Mesenchymal stem cell (in vitro differentiated cells and primary cell): ENCODE measurements around the gene MCAM.
A peak's percentile ranks its signal among the peaks of the same experiment; 100 is the strongest.

Experiments
- DNase-seq: peaks from one replicate; pipeline ENCODE4 v3.0.0-alpha.2; 2013
- H2AFZ ChIP-seq: one replicate; pipeline ENCODE4 v1.6.1; 2013; ENCODE audit warnings: low read depth, mild to moderate bottlenecking, control low read depth, inconsistent platforms, low read length, moderate library complexity
- H2AK5ac ChIP-seq: 2 replicates; pipeline ENCODE4 v1.6.1; 2013; ENCODE audit warnings: low read length, moderate library complexity, mild to moderate bottlenecking, inconsistent platforms; ENCODE audit not compliant: severe bottlenecking
- H2BK120ac ChIP-seq: one replicate; pipeline ENCODE4 v1.6.1; 2013; ENCODE audit warnings: low read depth, mild to moderate bottlenecking, inconsistent platforms, low read length, moderate library complexity
- H2BK12ac ChIP-seq, 2 experiments: one replicate each; pipeline ENCODE4 v1.6.1; 2013; ENCODE audit warnings: inconsistent platforms in 2 of 2, low read length in 2 of 2, mild to moderate bottlenecking in 2 of 2, moderate library complexity in 2 of 2, control low read depth in 1 of 2
- H2BK15ac ChIP-seq: one replicate; pipeline ENCODE4 v1.6.1; 2013; ENCODE audit warnings: mild to moderate bottlenecking, low read depth, inconsistent platforms; ENCODE audit not compliant: poor library complexity, severe bottlenecking
- H2BK5ac ChIP-seq: 2 replicates; pipeline ENCODE4 v1.6.1; 2013; ENCODE audit warnings: low read depth, mild to moderate bottlenecking, low read length, control low read depth, inconsistent platforms; ENCODE audit not compliant: poor library complexity, severe bottlenecking
- H3K14ac ChIP-seq, 2 experiments: one replicate each; pipeline ENCODE4 v1.6.1; 2013; ENCODE audit warnings: inconsistent platforms in 2 of 2, low read length in 2 of 2, control low read depth in 1 of 2, mild to moderate bottlenecking in 1 of 2, moderate library complexity in 1 of 2
- H3K18ac ChIP-seq, 2 experiments: one replicate each; pipeline ENCODE4 v1.6.1; 2013; ENCODE audit warnings: inconsistent platforms in 2 of 2, low read length in 2 of 2, control low read depth in 1 of 2, low read depth in 1 of 2, mild to moderate bottlenecking in 1 of 2
- H3K23ac ChIP-seq, 2 experiments: one replicate each; pipeline ENCODE4 v1.6.1; 2013; ENCODE audit warnings: inconsistent platforms in 2 of 2, low read length in 2 of 2, mild to moderate bottlenecking in 2 of 2, moderate library complexity in 2 of 2, control low read depth in 1 of 2
- H3K27ac ChIP-seq: 2 replicates; pipeline ENCODE4 v1.5.1; 2013; ENCODE audit warnings: mild to moderate bottlenecking, moderate library complexity, low read length, control low read depth, inconsistent platforms; ENCODE audit not compliant: poor library complexity, severe bottlenecking
- H3K27me3 ChIP-seq, 2 experiments: 2 replicates each; pipeline versions ENCODE4 v1.6.1 to v1.7.0; 2013; ENCODE audit warnings: low read length in 2 of 2, mild to moderate bottlenecking in 2 of 2, moderate library complexity in 2 of 2, control low read depth in 1 of 2, inconsistent platforms in 1 of 2; ENCODE audit not compliant: control insufficient read depth in 1 of 2, insufficient read depth in 1 of 2
- H3K36me3 ChIP-seq, 2 experiments: 2 replicates each; pipeline versions ENCODE4 v1.6.1 to v1.7.0; 2013; ENCODE audit warnings: low read length in 2 of 2, control low read depth in 1 of 2, inconsistent platforms in 1 of 2, low read depth in 1 of 2, mild to moderate bottlenecking in 1 of 2; ENCODE audit not compliant: insufficient read depth in 2 of 2, control insufficient read depth in 1 of 2
- H3K4ac ChIP-seq, 2 experiments: one replicate each; pipeline ENCODE4 v1.6.1; 2013; ENCODE audit warnings: inconsistent platforms in 2 of 2, low read length in 2 of 2, mild to moderate bottlenecking in 2 of 2, moderate library complexity in 2 of 2, control low read depth in 1 of 2, low read depth in 1 of 2
- H3K4me1 ChIP-seq: 2 replicates; pipeline ENCODE4 v1.6.1; 2013; ENCODE audit warnings: low read depth, low read length, control low read depth; ENCODE audit not compliant: control insufficient read depth, insufficient read depth
- H3K4me2 ChIP-seq: 2 replicates; pipeline ENCODE4 v1.6.1; 2013; ENCODE audit warnings: low read length, mild to moderate bottlenecking, inconsistent platforms; ENCODE audit not compliant: poor library complexity, severe bottlenecking
- H3K4me3 ChIP-seq, 2 experiments: 2 replicates each; pipeline versions ENCODE4 v1.5.1 to v1.7.0; 2013; ENCODE audit warnings: low read length in 2 of 2, mild to moderate bottlenecking in 2 of 2, control low read depth in 1 of 2, low read depth in 1 of 2; ENCODE audit not compliant: insufficient read depth in 1 of 2
- H3K79me1 ChIP-seq: replicated peaks from 2 replicates; pipeline ENCODE4 v1.6.1; 2013; ENCODE audit warnings: mild to moderate bottlenecking, control low read depth, low read length, inconsistent platforms; ENCODE audit not compliant: poor library complexity, severe bottlenecking
- H3K9ac ChIP-seq: 2 replicates; pipeline ENCODE4 v1.7.0; 2013; ENCODE audit warnings: mild to moderate bottlenecking, low read length, moderate library complexity
- H3K9me3 ChIP-seq: 2 replicates; pipeline ENCODE4 v1.7.0; 2013; ENCODE audit warnings: mild to moderate bottlenecking, low read length; ENCODE audit not compliant: control insufficient read depth
- H4K8ac ChIP-seq: one replicate; pipeline ENCODE4 v1.6.1; 2013; ENCODE audit warnings: inconsistent platforms, mild to moderate bottlenecking, low read length, moderate library complexity
- H4K91ac ChIP-seq: one replicate; pipeline ENCODE4 v1.6.1; 2013; ENCODE audit warnings: mild to moderate bottlenecking, low read length, inconsistent platforms
- WGBS: methylation state at CpG from one replicate; pipeline ENCODE4 v1.1.7; 2013; ENCODE audit warnings: mixed read lengths; 5-methylcytosine and 5-hydroxymethylcytosine counted together

Gene MCAM

GRCh38 chr11:119318240-119319135, 1.6 kb upstream of the MCAM start:
- Histone ChIP-seq H2BK12ac (peak overlapping the region in 1 of 2 experiments; percentile 85), H2BK120ac (no peak overlapping the region)

GRCh38 chr11:119317592-119318239, 786 bp upstream of the MCAM start:
- Histone ChIP-seq H2AK5ac (no peak overlapping the region), H3K14ac (no peak overlapping the region), H3K4me3 (no peak overlapping the region), H3K36me3 (peaks cover 0 to 15% of the 10 kb centered on the region in 2 experiments), H3K4me2 (no peak overlapping the region), H2BK15ac (no peak overlapping the region), H3K4ac (peak overlapping the region in 1 of 2 experiments; percentile 47), H4K8ac (no peak overlapping the region), H4K91ac (no peak overlapping the region), H3K23ac (no peak overlapping the region), H3K27me3 (peaks cover 0 to 43% of the 10 kb centered on the region in 2 experiments), H3K9me3 (no peaks in the 10 kb centered on the region), H3K9ac (no peak overlapping the region), H2BK5ac (no peak overlapping the region), H3K27ac (no peak overlapping the region), H2AFZ (no peak overlapping the region), H3K18ac (peak overlapping the region in 1 of 2 experiments; percentile 54), H3K4me1 (peaks cover 51% of the 10 kb centered on the region), H3K79me1 (peaks cover 16% of the 10 kb centered on the region), H2BK120ac (no peak overlapping the region), H2BK12ac (peak overlapping the region in 1 of 2 experiments; percentile 51)
- WGBS: 41% methylated on average over 11 of the region's 14 CpGs
- DNase-seq: no peak

More at GRCh38 chr11:119318240-119319135, 1.6 kb upstream of the MCAM start:
- Histone ChIP-seq H3K18ac (peak overlapping the region; percentile 59 to 81), H2AFZ (no peak overlapping the region), H3K4me3 (no peak overlapping the region), H2AK5ac (peak overlapping the region; percentile 31), H3K4ac (peak overlapping the region in 1 of 2 experiments; percentile 5), H3K23ac (no peak overlapping the region), H3K4me2 (peak overlapping the region; percentile 12), H4K8ac (peak overlapping the region; percentile 81), H2BK15ac (no peak overlapping the region), H3K9ac (no peak overlapping the region), H3K36me3 (peaks cover 0 to 12% of the 10 kb centered on the region in 2 experiments), H3K4me1 (peaks cover 54% of the 10 kb centered on the region), H2BK5ac (no peak overlapping the region), H4K91ac (peak overlapping the region; percentile 83), H3K27ac (peak overlapping the region; percentile 31), H3K27me3 (peaks cover 0 to 40% of the 10 kb centered on the region in 2 experiments), H3K9me3 (no peaks in the 10 kb centered on the region), H3K14ac (peak overlapping the region in 1 of 2 experiments; percentile 20), H3K79me1 (peaks cover 16% of the 10 kb centered on the region)
- WGBS: 36% methylated on average over 16 of the region's 22 CpGs
- DNase-seq: peak; percentile 91

GRCh38 chr11:119316016-119316728, 758 bp downstream of the MCAM start:
- 2% methylated on average over 46 of the region's 46 CpGs for WGBS
- H3K4me3 ChIP-seq: peak overlapping the region; percentile 49 to 77
- H2BK15ac ChIP-seq: no peak overlapping the region
- peak overlapping the region; percentile 30 to 38 for H3K18ac ChIP-seq
- peaks cover 46% of the 10 kb centered on the region for H3K4me1 ChIP-seq
- H3K9ac ChIP-seq: no peak overlapping the region
- peaks cover 17% of the 10 kb centered on the region for H3K79me1 ChIP-seq
- H3K23ac ChIP-seq: peak overlapping the region in 1 of 2 experiments; percentile 79
- no peak overlapping the region for H3K4ac ChIP-seq
- H3K4me2 ChIP-seq: peak overlapping the region; percentile 55
- H2BK5ac ChIP-seq: no peak overlapping the region
- peak overlapping the region; percentile 23 for H2AK5ac ChIP-seq
- H4K8ac ChIP-seq: peak overlapping the region; percentile 12
- H3K9me3 ChIP-seq: no peaks in the 10 kb centered on the region
- H3K27me3 ChIP-seq: peaks cover 0 to 50% of the 10 kb centered on the region in 2 experiments
- H3K27ac ChIP-seq: no peak overlapping the region
- H3K14ac ChIP-seq: peak overlapping the region in 1 of 2 experiments; percentile 63
- peak overlapping the region; percentile 7 for H2AFZ ChIP-seq
- H2BK12ac ChIP-seq: peak overlapping the region in 1 of 2 experiments; percentile 0
- peak; percentile 32 for DNase-seq
- H2BK120ac ChIP-seq: no peak overlapping the region
- H3K36me3 ChIP-seq: peaks cover 1 to 30% of the 10 kb centered on the region in 2 experiments
- peak overlapping the region; percentile 40 for H4K91ac ChIP-seq
